ENCODE results near the gene BATF3.

The BATF3 gene

GRCh38 chr1:212696721-212697331 is 2.8 kb downstream of the BATF3 start:
- no peak for TF ChIP-seq GATA3 (IDR thresholded peaks at IDR 0.05; ENCODE audit: low read depth, low read length)
- no peak for TF ChIP-seq GATA2 (IDR thresholded peaks at IDR 0.05; ENCODE audit: low read depth, low read length)

- TF ChIP-seq GATA2 (IDR thresholded peaks at IDR 0.05; ENCODE audit: low read depth, low read length) (no peak), GATA3 (IDR thresholded peaks at IDR 0.05; ENCODE audit: low read depth, low read length) (no peak)
Observed at GRCh38 chr1:212692774-212693644, 6.6 kb downstream of the BATF3 start.

GRCh38 chr1:212691561-212692071 is 8.0 kb downstream of the BATF3 start:
- TF ChIP-seq GATA3 (IDR thresholded peaks at IDR 0.05; ENCODE audit: low read depth, low read length) (no peak), GATA2 (IDR thresholded peaks at IDR 0.05; ENCODE audit: low read depth, low read length) (no peak)

GRCh38 chr1:212690816-212691403 is 8.7 kb downstream of the BATF3 start:
- no peak for TF ChIP-seq GATA3 (IDR thresholded peaks at IDR 0.05; ENCODE audit: low read depth, low read length)
- no peak for TF ChIP-seq GATA2 (IDR thresholded peaks at IDR 0.05; ENCODE audit: low read depth, low read length)

GRCh38 chr1:212689758-212690529 is 9.7 kb downstream of the BATF3 start:
- no peak for TF ChIP-seq GATA2 (IDR thresholded peaks at IDR 0.05; ENCODE audit: low read depth, low read length)
- no peak for TF ChIP-seq GATA3 (IDR thresholded peaks at IDR 0.05; ENCODE audit: low read depth, low read length)

GRCh38 chr1:212689196-212689725 is 10.4 kb downstream of the BATF3 start:
- TF ChIP-seq GATA2 (IDR thresholded peaks at IDR 0.05; ENCODE audit: low read depth, low read length) (no peak), GATA3 (IDR thresholded peaks at IDR 0.05; ENCODE audit: low read depth, low read length) (no peak)

GRCh38 chr1:212688341-212689047 is 11.1 kb downstream of the BATF3 start:
- no peak for TF ChIP-seq GATA3 (IDR thresholded peaks at IDR 0.05; ENCODE audit: low read depth, low read length)

GRCh38 chr1:212687811-212688210 is 11.8 kb downstream of the BATF3 start:
- TF ChIP-seq GATA3 (IDR thresholded peaks at IDR 0.05; ENCODE audit: low read depth, low read length) (no peak), GATA2 (IDR thresholded peaks at IDR 0.05; ENCODE audit: low read depth, low read length) (no peak)

GRCh38 chr1:212686591-212686990 is 13.0 kb downstream of the BATF3 start:
- TF ChIP-seq GATA3 (IDR thresholded peaks at IDR 0.05; ENCODE audit: low read depth, low read length) (no peak), GATA2 (IDR thresholded peaks at IDR 0.05; ENCODE audit: low read depth, low read length) (no peak)

- TF ChIP-seq GATA2 (IDR thresholded peaks at IDR 0.05; ENCODE audit: low read depth, low read length), result no peak
- TF ChIP-seq GATA3 (IDR thresholded peaks at IDR 0.05; ENCODE audit: low read depth, low read length), result no peak
Observed at GRCh38 chr1:212686069-212686468, 13.6 kb downstream of the BATF3 start.

GRCh38 chr1:212685429-212685828 is 14.2 kb downstream of the BATF3 start:
- no peak for TF ChIP-seq GATA3 (IDR thresholded peaks at IDR 0.05; ENCODE audit: low read depth, low read length)
- no peak for TF ChIP-seq GATA2 (IDR thresholded peaks at IDR 0.05; ENCODE audit: low read depth, low read length)

- TF ChIP-seq GATA3 (IDR thresholded peaks at IDR 0.05; ENCODE audit: low read depth, low read length) (no peak), GATA2 (IDR thresholded peaks at IDR 0.05; ENCODE audit: low read depth, low read length) (no peak)
Observed at GRCh38 chr1:212684521-212685090, 15.0 kb downstream of the BATF3 start.

GRCh38 chr1:212684076-212684475 is 15.6 kb downstream of the BATF3 start:
- no peak for TF ChIP-seq GATA3 (IDR thresholded peaks at IDR 0.05; ENCODE audit: low read depth, low read length)
- no peak for TF ChIP-seq GATA2 (IDR thresholded peaks at IDR 0.05; ENCODE audit: low read depth, low read length)

Measured in SH-SY5Y (cell line).